Activated B cell treated with CpG ODN at 0.5 μM for 24 hours (primary cell): ENCODE results near the gene C5orf22. TPM values are rescaled to one million over a fixed set of nuclear protein-coding genes. Genes with fewer than 3 reads are reported as not detected.

ENCODE experiments used
- ATAC-seq: fragments of 200-7000 bp; cut with Tn5 transposase; one replicate; pipeline ENCODE4 v1.10.0; 2021; ENCODE audit warnings: low read depth, mild to moderate bottlenecking, moderate library complexity
- CTCF ChIA-PET: fragments of 350-600 bp; sonication (Branson Sonifier 250); formaldehyde crosslinking; loops from one replicate; lab custom pipeline; 2021; ENCODE audit warnings: antibody characterized with exemption; lab: Charles Lee
- POLR2A ChIA-PET: fragments of 350-600 bp; sonication (Branson Sonifier 250); formaldehyde crosslinking; loops from one replicate; lab custom pipeline; 2021; ENCODE audit warnings: antibody characterized with exemption; lab: Charles Lee
- DNase-seq: peaks from one replicate; pipeline ENCODE4 v3.0.0; 2022
- H3K27ac Mint-ChIP-seq: one replicate; pipeline ENCODE4 v1.8.0; 2020; ENCODE audit warnings: mixed read lengths
- H3K27me3 Mint-ChIP-seq: one replicate; pipeline ENCODE4 v1.8.0; 2021; ENCODE audit warnings: mixed read lengths
- H3K36me3 Mint-ChIP-seq: one replicate; pipeline ENCODE4 v1.8.0; 2021; ENCODE audit warnings: low read depth, mixed read lengths
- H3K4me1 Mint-ChIP-seq: one replicate; pipeline ENCODE4 v1.8.0; 2021; ENCODE audit warnings: mixed read lengths
- H3K4me3 Mint-ChIP-seq: one replicate; pipeline ENCODE4 v1.8.0; 2020; ENCODE audit warnings: mild to moderate bottlenecking, mixed read lengths
- H3K9me3 Mint-ChIP-seq: one replicate; pipeline ENCODE4 v1.8.0; 2020; ENCODE audit warnings: mixed read lengths
- intact Hi-C: fragments of 100-400 bp; cut with micrococcal nuclease; formaldehyde crosslinking; loops from one replicate; pipeline ENCODE4 v1.15.1; 2024
- total RNA-seq: library from RNA; stranded (reverse); gene quantifications from 2 replicates; pipeline ENCODE4 v1.2.3, GENCODE V29; 2022
- TF ChIP-seq, protein P1 (sequence below): fragments of 200-600 bp; IDR thresholded peaks from one replicate; pipeline ENCODE4 v1.8.0; 2022; ENCODE audit warnings: antibody characterized with exemption, mild to moderate bottlenecking

C5orf22 gene
- total RNA-seq, 1 donor from 2014 or later: 27.0 TPM

DNA sequence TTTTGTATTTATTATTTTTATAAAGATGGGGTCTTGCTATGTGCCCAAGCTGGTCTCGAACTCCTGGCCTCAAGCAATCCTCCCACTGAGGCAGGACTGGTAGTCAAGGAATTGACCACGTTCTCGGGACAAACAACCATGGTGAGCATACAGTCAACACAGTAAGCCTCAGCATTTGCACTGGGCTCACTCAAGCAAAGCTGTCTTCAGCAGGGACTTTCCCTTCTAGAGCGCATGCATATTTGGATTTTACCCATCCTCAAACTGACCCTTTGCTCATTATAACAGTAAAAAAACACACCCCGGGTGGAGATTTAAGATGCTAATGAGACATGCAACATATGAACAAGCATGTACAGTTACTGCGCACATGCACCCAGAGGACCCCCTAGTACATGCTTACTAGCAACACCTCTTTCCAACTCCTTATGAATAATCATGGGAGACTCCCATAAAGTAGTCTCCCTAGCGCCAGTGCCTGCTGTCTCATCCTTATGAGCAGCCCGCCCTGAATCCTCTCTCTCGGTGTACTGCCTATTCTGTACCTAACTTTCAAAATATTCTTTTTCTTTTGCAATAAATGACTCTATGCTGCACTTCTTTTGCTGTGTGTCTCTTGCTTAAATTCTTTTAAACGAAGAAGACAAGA is 41.5 kb downstream of the C5orf22 start:
- intact Hi-C loops: no loop called here
- POLR2A ChIA-PET: no interaction called here
- DNase-seq (no peak), ATAC-seq (peak; percentile 69)
- CTCF ChIA-PET: interaction anchor here (0.9 kb wide), 1 partner anchor 519 kb away, joined by 5 read pairs; no protein-coding TSS in a partner anchor
- Mint-ChIP-seq H3K36me3 (no peaks in the 10 kb centered on the region), H3K4me3 (no peak overlapping the region), H3K9me3 (no peaks in the 10 kb centered on the region), H3K4me1 (peaks cover 6% of the 10 kb centered on the region), H3K27me3 (peaks cover 29% of the 10 kb centered on the region), H3K27ac (no peak overlapping the region)
- TF ChIP-seq, protein P1, sequence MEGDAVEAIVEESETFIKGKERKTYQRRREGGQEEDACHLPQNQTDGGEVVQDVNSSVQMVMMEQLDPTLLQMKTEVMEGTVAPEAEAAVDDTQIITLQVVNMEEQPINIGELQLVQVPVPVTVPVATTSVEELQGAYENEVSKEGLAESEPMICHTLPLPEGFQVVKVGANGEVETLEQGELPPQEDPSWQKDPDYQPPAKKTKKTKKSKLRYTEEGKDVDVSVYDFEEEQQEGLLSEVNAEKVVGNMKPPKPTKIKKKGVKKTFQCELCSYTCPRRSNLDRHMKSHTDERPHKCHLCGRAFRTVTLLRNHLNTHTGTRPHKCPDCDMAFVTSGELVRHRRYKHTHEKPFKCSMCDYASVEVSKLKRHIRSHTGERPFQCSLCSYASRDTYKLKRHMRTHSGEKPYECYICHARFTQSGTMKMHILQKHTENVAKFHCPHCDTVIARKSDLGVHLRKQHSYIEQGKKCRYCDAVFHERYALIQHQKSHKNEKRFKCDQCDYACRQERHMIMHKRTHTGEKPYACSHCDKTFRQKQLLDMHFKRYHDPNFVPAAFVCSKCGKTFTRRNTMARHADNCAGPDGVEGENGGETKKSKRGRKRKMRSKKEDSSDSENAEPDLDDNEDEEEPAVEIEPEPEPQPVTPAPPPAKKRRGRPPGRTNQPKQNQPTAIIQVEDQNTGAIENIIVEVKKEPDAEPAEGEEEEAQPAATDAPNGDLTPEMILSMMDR: no peak

DNA sequence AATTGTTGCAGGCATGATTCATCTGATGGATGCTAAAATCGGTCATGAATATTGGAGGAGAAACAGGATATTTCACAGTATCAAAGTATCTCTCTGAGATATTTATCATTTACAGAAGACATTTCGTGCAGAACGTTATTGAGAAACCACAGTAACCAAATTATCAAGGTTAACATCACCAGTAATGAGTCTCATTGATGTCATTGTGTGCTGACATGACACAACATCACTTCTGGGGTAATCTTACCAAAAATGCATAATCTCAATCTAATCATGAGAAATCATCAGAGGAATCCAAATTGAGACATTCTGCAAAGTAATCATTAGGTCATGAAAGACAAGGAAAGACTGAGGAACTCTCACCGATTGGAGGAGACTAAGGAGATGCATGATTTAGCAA is 42.7 kb downstream of the C5orf22 start:
- POLR2A ChIA-PET: no interaction called here
- no peak overlapping the region for H3K27ac Mint-ChIP-seq
- no peak for DNase-seq
- H3K27me3 Mint-ChIP-seq: peaks cover 27% of the 10 kb centered on the region
- no peaks in the 10 kb centered on the region for H3K36me3 Mint-ChIP-seq
- ATAC-seq: no peak
- H3K4me3 Mint-ChIP-seq: no peak overlapping the region
- intact Hi-C loops: no loop called here
- H3K4me1 Mint-ChIP-seq: peaks cover 6% of the 10 kb centered on the region
- no peaks in the 10 kb centered on the region for H3K9me3 Mint-ChIP-seq
- CTCF ChIA-PET: interaction anchor here (0.9 kb wide), 1 partner anchor 518 kb away, joined by 5 read pairs; no protein-coding TSS in a partner anchor
- TF ChIP-seq, protein P1: no peak

DNA sequence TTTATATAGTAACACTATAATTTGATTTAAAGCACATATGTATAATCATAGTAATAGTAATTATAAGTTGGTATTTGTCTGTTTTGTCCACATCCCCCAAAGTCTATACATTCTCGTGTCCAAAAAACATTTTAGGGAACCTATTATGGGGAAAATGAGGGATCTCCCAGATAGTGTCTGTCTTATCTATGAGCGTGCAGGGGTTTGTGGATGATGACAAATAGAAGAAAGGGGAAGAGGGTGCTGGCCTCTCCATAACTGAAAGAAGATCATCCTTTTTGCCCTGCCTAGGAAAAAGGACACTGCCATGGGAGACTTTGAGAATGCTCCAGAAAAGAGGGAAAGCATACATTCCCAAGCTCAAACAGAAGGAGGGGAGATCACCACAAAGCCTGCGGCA is 45.3 kb downstream of the C5orf22 start:
- ChIA-PET CTCF (no interaction called here), POLR2A (no interaction called here)
- Mint-ChIP-seq H3K36me3 (no peaks in the 10 kb centered on the region), H3K9me3 (no peaks in the 10 kb centered on the region), H3K27me3 (peaks cover 22% of the 10 kb centered on the region), H3K4me1 (peaks cover 6% of the 10 kb centered on the region), H3K27ac (no peak overlapping the region), H3K4me3 (no peak overlapping the region)
- TF ChIP-seq, protein P1: no peak
- intact Hi-C loops: no loop called here
- DNase-seq (no peak), ATAC-seq (no peak)

DNA sequence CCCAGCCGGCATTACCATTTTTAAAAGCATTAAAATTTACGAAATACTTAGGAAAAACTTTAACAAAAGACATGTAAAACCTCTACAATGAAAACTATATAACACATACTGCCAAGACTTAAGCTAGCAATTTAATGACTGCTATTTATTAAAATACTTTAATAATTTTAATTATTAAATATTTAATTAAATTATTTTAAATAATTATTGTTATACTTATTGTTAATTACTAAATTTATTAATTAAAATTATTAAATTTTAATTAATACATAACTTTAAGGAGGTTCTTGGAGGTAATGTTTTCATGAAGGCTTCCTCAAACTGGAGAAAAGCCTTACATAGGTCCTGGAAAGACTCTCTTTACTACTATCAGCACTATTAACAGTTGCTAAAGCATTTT is 47.5 kb downstream of the C5orf22 start:
- H3K27me3 Mint-ChIP-seq: peaks cover 16% of the 10 kb centered on the region
- H3K27ac Mint-ChIP-seq: no peak overlapping the region
- no peaks in the 10 kb centered on the region for H3K9me3 Mint-ChIP-seq
- no peaks in the 10 kb centered on the region for H3K4me1 Mint-ChIP-seq
- intact Hi-C loops: no loop called here
- no peaks in the 10 kb centered on the region for H3K36me3 Mint-ChIP-seq
- H3K4me3 Mint-ChIP-seq: no peak overlapping the region
- TF ChIP-seq, protein P1: no peak
- no peak for DNase-seq
- ATAC-seq: no peak
- POLR2A ChIA-PET: no interaction called here
- CTCF ChIA-PET: interaction anchor here (1.7 kb wide), 1 partner anchor 513 kb away, joined by 7 read pairs; no protein-coding TSS in a partner anchor

DNA sequence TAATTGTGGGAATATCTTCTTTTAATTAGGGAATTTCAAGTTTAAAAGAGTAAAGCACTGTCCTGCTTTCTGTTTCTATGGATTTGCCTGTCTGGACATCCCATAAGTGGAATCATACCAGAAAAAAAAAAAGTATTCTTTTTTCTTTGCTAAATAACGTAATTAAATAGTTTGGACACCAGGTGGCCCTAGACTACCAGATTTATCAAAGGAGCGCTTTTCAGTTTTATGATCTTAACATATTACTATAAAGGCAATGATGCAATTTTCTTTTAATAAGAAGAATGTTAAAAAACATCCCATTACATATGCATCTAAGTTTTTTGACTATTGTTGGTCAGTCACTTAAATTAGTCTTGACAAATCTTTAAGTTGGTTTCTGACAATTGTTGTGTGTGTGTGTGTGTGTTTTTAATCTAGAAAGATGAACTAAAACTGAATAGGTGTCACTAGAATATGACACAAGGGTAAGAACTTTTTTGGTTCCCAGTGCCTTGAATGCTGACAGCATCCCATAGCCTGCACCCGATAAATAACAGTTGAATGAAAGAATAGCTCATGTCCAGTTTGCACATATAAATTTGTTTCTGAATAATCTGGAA is 49.5 kb downstream of the C5orf22 start:
- H3K27me3 Mint-ChIP-seq: peaks cover 8% of the 10 kb centered on the region
- peaks cover 3% of the 10 kb centered on the region for H3K9me3 Mint-ChIP-seq
- intact Hi-C loops: loop anchor here (1.0 to 2.0 kb wide), 3 partner anchors 495 to 747 kb away; no protein-coding TSS in a partner anchor
- no peak overlapping the region for H3K4me3 Mint-ChIP-seq
- POLR2A ChIA-PET: no interaction called here
- no peaks in the 10 kb centered on the region for H3K36me3 Mint-ChIP-seq
- H3K27ac Mint-ChIP-seq: no peak overlapping the region
- no peaks in the 10 kb centered on the region for H3K4me1 Mint-ChIP-seq
- TF ChIP-seq, protein P1: no peak
- DNase-seq: no peak
- no peak for ATAC-seq
- CTCF ChIA-PET: interaction anchor here (1.3 to 1.7 kb wide), 3 partner anchors 493 to 511 kb away, joined by 3 to 26 read pairs (median 8); no protein-coding TSS in a partner anchor
